Stromal cell of bone marrow (primary cell): ENCODE results near the gene TMC4.
"Not testable (repeated sequence)": the region's sequence is repeated elsewhere in the genome, so short reads cannot be mapped to it uniquely, and the experiment has no call there.

Experiments used
- DNase-seq: peaks from one replicate; pipeline ENCODE4 v3.0.0-alpha.2; 2012; ENCODE audit warnings: low read depth

The TMC4 gene, protein sequence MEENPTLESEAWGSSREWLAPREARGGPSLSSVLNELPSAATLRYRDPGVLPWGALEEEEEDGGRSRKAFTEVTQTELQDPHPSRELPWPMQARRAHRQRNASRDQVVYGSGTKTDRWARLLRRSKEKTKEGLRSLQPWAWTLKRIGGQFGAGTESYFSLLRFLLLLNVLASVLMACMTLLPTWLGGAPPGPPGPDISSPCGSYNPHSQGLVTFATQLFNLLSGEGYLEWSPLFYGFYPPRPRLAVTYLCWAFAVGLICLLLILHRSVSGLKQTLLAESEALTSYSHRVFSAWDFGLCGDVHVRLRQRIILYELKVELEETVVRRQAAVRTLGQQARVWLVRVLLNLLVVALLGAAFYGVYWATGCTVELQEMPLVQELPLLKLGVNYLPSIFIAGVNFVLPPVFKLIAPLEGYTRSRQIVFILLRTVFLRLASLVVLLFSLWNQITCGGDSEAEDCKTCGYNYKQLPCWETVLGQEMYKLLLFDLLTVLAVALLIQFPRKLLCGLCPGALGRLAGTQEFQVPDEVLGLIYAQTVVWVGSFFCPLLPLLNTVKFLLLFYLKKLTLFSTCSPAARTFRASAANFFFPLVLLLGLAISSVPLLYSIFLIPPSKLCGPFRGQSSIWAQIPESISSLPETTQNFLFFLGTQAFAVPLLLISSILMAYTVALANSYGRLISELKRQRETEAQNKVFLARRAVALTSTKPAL

DNA sequence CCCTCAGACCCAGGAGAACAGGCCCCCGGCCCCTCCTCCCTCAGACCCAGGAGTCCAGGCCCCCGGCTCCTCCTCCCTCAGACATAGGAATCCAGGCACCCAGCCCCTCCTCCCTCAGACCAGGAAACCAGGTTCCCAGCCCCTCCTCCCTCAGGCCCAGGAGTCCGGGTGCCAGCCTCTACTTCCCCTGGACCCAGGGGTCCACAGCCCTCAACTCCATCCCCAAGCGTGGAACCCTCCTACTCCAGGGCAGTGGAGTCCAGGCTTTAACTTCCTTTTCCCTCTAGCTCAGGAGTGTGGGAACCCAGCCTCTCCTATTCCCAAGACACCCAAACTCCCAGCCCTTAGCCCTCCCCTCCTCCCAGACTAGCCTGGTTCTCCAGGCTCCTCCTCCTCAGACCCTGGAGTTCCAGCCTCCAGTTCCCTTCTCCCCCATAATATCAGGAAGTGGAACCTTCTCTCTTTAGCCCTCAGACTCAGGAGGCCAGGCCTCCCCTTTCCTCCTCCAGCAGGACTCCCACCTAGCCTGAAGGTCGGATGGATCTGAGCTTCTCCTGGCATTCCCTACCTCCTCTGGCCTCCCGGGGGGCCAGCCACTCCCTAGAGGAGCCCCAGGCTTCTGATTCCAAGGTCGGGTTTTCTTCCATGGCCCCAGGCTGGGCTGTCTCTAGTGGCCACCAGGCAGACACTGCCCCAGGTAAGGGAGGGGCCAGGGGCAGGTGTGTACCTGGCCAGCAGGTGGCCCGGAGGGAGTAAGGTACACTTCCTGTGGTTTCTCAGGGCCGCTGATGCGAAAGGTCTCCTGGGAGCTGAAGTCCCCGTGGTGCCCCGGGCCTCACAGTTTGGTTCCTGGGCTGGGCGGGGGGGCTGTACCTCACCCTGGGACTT lies at the start of gene TMC4:
TMC4 (minus strand) TSS at position 690 of the 888 bp plus-strand sequence; CDS start at position 647, 43 bp downstream.
- no peak for DNase-seq

DNA sequence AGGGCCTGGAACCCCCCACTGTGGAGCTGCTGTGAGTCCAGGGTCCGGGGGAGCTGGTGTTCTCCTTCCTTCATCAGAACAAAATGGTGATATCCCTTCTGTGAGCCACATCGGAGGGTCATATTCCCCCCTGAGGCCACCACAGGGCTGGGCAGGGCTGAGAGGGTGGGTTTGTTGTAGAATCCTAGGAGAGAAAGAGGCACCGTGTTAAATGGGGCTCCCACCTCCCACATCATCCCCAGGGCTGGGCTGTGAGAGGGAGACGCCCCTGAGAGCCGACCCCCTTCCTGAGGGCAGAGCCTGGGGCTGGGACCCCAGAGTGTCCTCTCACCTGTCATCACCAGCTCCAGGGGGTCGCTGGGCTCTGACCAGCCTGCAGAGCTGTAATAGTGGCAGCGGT lies 49.0 kb upstream of the TMC4 start:
- not testable (repeated sequence) for DNase-seq

DNA sequence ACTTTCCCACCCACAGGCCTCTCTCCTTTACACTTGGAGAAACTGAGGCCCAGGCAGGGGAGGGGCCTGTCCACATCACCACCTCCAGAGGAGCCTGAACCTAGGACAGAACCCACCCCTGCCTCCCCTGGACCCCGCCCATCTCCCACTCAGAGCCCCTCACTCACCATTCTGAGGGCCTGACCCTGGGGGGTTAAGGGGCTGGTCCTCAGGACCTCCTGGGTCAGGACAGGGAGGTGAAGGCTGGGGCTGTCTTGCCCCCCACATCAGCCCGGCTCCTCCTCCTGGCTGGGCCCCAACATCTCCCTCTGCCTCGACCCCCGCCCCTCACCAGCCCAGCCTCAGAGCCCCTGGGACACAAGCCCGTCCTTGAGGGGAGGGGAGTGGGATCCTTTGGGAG lies 46.7 kb upstream of the TMC4 start:
- not testable (repeated sequence) for DNase-seq

DNA sequence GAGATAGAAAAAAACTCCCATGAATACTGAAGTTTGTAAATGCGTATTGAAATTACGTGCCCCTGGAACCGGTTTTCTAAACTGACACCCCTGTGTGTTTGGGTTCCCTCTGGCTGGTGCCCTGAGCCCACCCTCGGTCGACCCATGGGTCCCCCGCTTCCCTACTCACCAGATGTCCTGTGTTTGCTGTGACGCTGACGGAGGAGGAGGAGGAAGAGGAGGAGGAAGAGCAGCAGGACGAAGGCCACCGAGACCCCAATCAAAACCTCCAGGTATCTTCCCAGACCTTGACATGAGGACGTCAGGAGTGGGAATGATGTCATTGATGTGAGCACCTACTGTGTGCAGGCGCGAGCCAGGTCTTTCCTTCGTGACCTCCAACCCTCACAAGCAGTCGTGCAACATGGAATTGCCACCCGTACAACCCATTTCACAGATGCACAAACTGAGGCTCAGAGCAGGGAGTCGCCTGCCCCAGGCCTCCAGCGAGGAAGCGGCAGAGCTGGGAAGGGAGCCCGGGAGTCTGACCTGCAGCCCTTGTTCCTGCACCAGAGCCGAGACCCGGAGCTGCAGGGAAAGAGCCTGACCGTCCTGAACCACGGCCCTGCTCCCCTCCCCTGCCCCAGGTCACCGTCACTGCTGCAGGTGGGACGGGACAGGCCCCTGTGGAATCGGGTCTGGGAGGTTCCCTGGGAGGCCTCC lies 46.2 kb upstream of the TMC4 start:
- no peak for DNase-seq

DNA sequence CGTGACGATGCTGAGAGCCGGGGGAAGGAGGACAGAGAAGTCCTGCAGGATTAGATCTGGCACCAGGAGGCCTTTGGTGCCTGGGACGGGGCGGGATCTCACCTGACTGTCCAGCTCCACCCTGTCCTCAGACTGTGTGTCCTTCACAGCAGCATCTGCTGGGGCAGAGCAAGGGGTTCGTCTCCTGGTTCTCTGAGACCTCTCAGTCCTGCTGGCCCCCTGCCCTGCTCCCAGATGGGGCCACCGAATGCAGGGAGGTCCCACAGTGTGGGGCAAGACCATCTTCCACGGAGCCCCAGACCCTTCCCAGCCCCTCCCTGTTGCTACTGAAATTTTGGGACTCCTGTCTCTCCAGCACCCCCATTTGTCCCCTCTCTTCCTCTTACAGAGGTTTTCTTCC lies 45.3 kb upstream of the TMC4 start:
- DNase-seq: no peak

DNA sequence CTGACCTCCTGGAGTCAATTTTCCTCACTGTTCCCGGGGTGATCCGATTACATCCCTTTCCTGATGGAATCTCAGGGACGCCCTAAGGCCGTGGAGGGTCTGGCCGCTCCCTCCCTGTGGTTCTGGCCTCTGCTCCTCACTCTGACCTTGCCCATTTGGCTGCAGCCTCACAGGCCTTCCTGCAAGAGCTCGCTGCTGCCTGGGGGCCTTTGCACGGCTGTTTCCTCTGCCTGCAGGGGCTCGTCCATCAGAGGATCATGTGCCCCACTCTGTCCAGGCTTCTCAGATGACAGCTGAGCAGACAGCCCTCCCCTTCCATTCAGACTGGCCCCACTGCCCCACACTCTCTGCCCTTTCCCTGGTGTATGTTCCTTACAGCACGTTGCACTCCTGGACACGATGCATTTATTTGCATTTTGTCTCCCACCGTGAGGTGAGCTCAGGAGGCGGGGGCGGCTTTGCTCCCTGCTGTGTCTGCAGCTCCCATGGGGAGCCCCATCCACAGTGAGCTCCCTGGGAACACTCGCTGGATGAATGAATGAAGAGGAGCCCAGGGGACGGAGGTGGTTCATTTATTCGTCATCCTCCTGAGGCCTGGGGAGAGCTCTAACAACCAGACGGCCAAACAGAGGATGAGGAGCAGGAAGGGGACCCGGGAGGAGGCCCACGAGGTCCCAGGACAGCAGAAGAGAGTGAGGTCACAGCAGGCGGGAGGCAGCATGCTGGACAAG lies 44.7 kb upstream of the TMC4 start:
- DNase-seq: not testable (repeated sequence)

DNA sequence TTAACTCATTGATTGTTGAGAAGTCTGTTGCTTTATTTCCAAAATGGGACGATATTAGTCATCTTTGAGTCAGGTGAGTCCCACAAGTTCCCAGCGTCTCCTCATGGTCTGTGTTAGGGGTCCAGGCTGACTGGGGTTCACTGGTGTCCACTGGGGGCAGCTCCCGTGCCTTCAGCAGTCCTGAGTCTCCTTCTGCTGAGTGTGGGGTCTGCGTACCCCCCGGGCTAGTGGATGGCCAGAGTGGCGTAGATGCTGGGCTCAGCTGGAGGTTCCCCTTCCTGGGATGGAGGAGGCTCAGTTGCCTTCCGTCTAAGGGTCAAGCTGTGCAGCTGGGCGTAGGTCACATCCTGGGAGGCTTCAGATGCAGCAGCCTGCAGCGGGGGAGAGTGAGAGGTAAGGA lies 43.9 kb upstream of the TMC4 start:
- no peak for DNase-seq

DNA sequence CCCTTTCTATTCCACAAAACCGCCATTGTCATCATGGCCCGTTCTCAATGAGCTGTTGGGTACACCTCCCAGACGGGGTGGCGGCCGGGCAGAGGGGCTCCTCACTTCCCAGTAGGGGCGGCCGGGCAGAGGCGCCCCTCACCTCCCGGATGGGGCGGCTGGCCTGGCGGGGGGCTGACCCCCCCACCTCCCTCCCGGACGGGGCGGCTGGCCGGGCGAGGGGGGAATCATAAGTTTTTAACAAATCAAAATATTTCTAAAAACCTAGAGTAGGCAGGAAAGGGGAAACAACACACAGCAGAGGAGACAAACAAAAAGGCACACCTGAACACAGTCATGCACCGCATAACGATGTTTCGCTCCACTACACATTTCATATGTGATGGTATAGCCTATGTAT lies 41.8 kb upstream of the TMC4 start:
- not testable (repeated sequence) for DNase-seq

DNA sequence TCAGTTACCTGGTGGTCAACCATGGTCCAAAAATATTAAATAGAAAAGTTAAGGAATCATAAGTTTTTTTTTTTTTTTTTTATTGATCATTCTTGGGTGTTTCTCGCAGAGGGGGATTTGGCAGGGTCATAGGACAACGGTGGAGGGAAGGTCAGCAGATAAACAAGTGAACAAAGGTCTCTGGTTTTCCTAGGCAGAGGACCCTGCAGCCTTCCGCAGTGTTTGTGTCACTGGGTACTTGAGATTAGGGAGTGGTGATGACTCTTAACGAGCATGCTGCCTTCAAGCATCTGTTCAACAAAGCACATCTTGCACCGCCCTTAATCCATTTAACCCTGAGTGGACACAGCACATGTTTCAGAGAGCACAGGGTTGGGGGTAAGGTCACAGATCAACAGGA lies 41.3 kb upstream of the TMC4 start:
- not testable (repeated sequence) for DNase-seq

DNA sequence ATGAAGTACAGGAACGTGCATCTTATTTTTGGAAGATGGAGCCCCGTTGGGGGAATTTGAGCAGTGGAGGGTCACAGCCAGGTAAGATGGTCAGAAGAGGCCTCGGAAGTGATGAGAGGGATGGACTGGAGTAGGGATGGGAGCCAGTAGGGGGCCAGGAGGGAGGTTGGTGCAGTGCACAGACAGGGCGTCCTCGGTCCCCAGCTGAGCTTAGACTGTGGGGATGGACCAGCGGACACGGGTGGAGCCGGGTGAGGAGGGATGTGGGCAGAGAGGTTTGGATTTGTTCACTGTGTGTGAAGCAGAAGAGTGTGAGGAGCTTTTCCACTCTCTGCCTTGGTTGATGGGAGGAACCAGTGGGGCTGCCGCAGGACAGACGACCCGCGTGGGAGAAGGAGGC lies 38.3 kb upstream of the TMC4 start:
- no peak for DNase-seq

DNA sequence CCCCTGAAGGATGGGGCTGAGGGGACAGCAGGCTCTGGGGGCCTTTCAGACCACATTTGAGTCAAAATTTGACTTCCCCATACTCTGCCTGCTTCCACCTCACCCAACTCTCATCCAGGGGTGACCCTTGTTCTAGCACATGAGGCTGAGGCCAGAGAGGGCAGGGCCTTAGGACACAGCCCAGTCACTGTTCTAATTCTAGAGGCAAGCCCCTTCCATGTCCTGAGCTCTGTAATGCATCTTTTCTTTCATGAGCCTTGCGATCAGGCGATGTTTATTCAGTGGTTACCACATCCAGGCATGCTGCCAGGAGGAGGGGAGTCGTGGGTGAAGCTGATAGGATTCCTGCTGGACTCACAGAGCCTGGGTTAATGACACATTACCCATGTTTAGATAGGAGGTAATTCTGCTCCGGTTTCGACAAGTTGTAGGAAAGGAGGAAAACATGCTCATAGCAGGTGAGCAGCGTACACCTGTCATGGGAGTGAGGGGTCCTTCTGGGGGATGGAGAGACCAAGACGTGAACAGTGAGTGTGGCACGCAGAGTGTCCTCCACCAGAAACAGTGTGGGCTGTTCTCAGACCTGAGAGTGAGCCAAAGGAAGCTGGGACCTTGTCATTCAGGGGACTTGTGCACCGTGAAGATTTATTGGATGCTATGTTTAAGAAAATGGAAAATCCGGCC lies 37.0 kb upstream of the TMC4 start:
- DNase-seq: peak; percentile 98

DNA sequence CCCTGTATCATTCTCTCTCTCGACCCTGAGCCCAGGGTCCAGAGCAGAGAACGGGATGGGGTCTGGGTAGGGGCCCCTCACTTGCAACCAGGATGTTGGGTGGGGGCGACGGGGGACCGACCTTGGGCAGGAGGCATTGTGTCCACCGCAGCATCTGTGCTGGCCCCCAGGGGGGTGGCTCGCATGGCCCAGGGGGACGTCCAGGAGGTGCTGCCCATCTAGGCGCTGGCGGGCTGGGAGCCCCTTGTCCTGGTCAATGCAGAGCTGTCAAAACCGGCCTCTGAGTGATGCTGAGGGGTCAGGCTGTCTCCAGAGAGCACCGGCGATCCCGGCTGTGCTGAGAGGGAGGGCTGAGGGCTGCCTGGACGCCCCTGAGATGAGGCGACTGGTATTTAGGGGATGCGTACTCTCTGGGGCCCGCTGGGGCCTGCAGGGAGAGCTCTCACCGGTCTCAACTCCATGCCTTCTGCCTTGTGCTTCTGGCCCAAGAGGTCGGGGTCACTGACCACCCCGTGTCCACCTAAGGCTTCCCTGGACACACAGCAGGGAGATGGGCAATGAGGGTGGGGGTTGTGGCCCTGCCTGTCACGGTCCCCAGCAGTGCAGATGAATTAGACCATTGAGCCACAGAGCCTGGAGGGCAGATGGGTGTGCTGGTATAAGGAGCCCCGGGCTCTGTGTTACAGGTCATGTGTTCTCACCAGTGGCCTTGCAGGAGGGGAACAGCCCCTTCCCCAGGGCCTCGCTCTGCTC lies 36.3 kb upstream of the TMC4 start:
- no peak for DNase-seq

DNA sequence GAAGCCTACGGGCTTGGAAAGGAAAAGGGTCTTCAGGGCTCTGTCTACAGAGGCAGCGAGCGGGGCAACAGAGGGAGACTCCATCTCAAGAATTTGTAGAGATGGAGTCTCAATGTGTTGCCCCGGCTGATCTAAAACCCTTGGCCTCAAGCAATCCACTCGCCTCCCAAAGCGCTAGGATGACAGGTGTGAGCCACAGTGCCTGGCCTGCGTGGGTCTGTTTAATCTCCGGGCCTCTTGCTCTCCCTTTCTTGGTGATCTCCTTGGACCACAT lies 35.8 kb upstream of the TMC4 start:
- DNase-seq: no peak

DNA sequence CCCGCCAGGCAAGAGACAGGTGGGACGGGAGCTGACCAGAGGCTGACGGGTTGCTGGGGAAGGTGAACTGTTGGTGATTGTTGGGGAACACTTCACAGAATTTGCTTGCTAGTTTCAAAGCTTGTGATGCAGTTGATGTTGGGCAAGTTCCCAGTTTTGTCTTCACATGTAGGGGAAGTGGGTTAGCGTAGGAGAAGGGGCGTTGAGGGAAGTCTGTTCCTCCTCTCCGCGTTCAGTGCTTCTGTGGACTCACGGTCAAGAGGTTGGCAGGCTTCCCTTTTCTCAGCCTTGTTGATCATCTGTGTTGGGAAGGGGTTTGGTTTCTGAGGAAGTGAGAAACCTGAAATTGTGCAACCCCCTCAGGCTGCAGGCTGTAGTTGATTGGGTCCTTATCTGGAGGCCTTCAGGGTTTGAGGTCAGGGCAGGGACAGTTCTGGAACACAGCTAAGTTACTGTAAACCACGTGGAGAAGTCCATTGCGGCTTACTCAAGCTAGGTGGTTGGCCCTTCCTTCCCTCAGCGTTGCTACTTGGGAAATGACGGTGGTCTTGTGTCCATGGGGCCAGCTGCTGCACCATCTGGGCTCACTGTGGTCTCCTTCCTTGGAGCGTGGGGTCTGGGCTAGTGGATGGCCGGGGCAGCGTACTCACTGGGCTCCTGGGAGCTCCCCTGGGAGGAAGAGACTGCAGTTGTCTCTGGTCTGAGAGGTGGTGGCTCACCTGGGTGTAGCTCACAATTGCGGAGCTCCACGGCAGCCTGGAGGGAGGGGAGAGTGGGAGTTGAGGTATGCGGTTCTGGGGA lies 35.2 kb upstream of the TMC4 start:
- peak; percentile 79 for DNase-seq

DNA sequence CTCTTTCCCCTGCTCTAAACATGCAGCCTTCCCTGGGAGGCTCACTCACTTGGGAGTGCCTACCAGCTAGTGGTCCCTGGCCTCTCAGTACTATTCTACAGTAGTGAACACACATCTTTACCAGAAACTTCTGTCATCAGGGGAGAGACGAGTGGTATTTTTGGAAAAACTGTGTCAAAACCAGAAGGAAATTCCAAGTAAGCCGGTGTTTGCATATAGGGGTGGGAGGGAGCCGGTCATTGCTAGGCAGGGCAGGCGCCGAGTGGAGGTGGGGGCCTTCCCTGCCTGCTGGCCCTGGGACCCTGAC lies 34.7 kb upstream of the TMC4 start:
- no peak for DNase-seq

DNA sequence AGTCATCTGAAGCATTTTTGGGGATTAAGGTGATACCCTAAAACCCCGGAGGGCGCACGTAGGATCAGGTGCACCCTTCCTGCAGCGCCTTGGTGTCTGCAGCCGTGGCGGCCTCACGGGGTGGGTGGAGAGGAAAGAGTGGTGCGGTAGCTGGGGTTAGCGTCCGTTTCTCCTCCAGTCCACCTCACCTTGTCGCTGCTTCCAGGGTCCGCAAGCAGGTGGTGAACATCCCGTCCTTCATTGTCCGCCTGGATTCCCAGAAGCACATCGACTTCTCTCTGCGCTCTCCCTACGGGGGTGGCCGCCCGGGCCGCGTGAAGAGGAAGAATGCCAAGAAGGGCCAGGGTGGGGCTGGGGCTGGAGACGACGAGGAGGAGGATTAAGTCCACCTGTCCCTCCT lies 34.2 kb upstream of the TMC4 start:
- not testable (repeated sequence) for DNase-seq

DNA sequence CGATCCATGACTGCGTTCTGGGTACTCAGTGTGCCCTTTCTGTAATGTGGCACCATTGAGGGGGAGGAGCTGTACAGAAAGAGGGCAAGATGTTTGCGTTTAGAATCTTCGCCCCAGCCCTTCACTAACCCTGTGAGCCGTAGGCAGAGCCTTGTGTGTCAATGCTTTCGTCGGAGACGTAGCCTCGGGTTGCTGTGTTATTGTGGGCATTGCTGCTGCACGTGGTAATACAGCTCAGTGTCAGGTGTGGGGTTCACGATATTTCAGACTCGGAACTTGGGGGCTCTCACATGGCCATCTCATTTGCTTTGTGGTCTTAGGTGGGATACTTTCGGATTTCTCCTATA lies 33.8 kb upstream of the TMC4 start:
- no peak for DNase-seq

DNA sequence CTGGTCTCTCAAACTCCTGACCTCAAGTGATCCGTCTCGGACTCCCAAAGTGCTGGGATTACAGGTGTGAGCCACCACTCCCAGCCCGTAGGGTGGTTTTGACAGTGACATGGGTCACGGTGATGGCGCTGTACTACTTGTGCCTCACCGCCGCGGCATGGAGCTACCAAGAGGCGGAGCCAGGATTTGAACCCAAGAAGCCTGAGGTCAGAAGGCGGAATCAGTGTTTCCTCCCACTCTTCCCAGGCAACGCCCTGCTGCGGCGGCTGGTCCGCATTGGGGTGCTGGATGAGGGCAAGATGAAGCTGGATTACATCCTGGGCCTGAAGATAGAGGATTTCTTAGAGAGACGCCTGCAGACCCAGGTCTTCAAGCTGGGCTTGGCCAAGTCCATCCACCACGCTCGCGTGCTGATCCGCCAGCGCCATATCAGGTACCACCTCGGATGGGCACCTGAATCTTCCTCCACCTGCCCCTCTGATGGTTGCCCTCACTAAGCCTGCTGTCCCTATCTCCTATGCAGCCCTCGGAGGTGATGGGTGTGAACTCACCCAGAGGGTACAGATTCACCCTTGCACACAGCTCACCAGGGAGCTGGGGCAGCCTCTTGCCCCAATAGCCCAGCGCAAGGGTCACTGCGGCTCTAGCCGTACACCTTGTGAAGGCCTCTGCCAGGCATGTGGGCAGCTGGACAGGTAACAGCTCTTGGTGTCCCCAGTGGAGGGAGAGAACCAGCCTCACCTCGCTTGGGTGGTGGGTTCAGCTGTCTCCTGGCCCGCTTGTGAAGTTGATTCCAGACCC lies 33.3 kb upstream of the TMC4 start:
- no peak for DNase-seq
